ENCODE measurements around the gene HNRNPLL.

- no peak for TF ChIP-seq POLR2A (IDR thresholded peaks at IDR 0.05)
- TF ChIP-seq, protein P1, sequence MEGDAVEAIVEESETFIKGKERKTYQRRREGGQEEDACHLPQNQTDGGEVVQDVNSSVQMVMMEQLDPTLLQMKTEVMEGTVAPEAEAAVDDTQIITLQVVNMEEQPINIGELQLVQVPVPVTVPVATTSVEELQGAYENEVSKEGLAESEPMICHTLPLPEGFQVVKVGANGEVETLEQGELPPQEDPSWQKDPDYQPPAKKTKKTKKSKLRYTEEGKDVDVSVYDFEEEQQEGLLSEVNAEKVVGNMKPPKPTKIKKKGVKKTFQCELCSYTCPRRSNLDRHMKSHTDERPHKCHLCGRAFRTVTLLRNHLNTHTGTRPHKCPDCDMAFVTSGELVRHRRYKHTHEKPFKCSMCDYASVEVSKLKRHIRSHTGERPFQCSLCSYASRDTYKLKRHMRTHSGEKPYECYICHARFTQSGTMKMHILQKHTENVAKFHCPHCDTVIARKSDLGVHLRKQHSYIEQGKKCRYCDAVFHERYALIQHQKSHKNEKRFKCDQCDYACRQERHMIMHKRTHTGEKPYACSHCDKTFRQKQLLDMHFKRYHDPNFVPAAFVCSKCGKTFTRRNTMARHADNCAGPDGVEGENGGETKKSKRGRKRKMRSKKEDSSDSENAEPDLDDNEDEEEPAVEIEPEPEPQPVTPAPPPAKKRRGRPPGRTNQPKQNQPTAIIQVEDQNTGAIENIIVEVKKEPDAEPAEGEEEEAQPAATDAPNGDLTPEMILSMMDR (IDR thresholded peaks at IDR 0.05), result no peak
Observed at GRCh38 chr2:38549071-38549704, 53.5 kb downstream of the HNRNPLL start.

All from heart left ventricle (tissue), 13 donors.